SK-N-SH treated with all-trans-retinoic acid at 6 μM for 48 hours (cell line): ENCODE data around the gene GSDMA.

Experiments used
- ATAC-seq: fragments of 200-7000 bp; cut with Tn5 transposase; 3 replicates; pipeline ENCODE4 v1.9.1; 2020; ENCODE audit warnings: mild to moderate bottlenecking, moderate library complexity
- ARNTL ChIP-seq: fragments of 450-650 bp; formaldehyde crosslinking; IDR thresholded peaks from 2 replicates; pipeline ENCODE4 v1.5.0; 2020; ENCODE audit warnings: low read depth, mild to moderate bottlenecking, moderate library complexity, borderline replicate concordance
- BACH2 ChIP-seq: fragments of 250-450 bp; sonication (Bioruptor Pico); IDR thresholded peaks from 2 replicates; pipeline ENCODE4 v1.9.0; 2021; ENCODE audit warnings: mild to moderate bottlenecking, borderline replicate concordance
- CSDC2 ChIP-seq: fragments of 250-450 bp; sonication (Bioruptor Pico); IDR thresholded peaks from 2 replicates; pipeline ENCODE4 v1.5.0; 2020; ENCODE audit warnings: mild to moderate bottlenecking, moderate library complexity
- CSRNP3 ChIP-seq: fragments of 250-450 bp; sonication (Bioruptor Pico); IDR thresholded peaks from 2 replicates; pipeline ENCODE4 v1.5.1; 2021; ENCODE audit warnings: mild to moderate bottlenecking, moderate library complexity
- ESRRG ChIP-seq: fragments of 250-450 bp; sonication (Bioruptor Pico); IDR thresholded peaks from 2 replicates; pipeline ENCODE4 v1.6.1; 2021; ENCODE audit warnings: mild to moderate bottlenecking
- GLIS3 ChIP-seq: fragments of 250-450 bp; sonication (Bioruptor Pico); IDR thresholded peaks from 2 replicates; pipeline ENCODE4 v1.5.0; 2020; ENCODE audit warnings: mild to moderate bottlenecking, moderate library complexity
- ISL1 ChIP-seq: fragments of 250-450 bp; sonication (Bioruptor Pico); IDR thresholded peaks from 2 replicates; pipeline ENCODE4 v2.1.2; 2022; ENCODE audit warnings: mild to moderate bottlenecking, moderate library complexity
- OSR1 ChIP-seq: fragments of 250-450 bp; sonication (Bioruptor Pico); IDR thresholded peaks from 2 replicates; pipeline ENCODE4 v1.8.0; 2022; ENCODE audit warnings: moderate library complexity, mild to moderate bottlenecking, inconsistent platforms
- PATZ1 ChIP-seq: fragments of 250-450 bp; sonication (Bioruptor Pico); IDR thresholded peaks from 2 replicates; pipeline ENCODE4 v1.8.0; 2020; ENCODE audit warnings: mild to moderate bottlenecking, moderate library complexity, borderline replicate concordance
- PPARA ChIP-seq: fragments of 250-450 bp; sonication (Bioruptor Pico); IDR thresholded peaks from 2 replicates; pipeline ENCODE4 v1.5.0; 2020; ENCODE audit warnings: mild to moderate bottlenecking, borderline replicate concordance
- RARB ChIP-seq: fragments of 250-450 bp; sonication (Bioruptor Pico); IDR thresholded peaks from 2 replicates; pipeline ENCODE4 v1.8.0; 2021; ENCODE audit warnings: mild to moderate bottlenecking, moderate library complexity
- SNAI2 ChIP-seq: fragments of 250-450 bp; sonication (Bioruptor Pico); IDR thresholded peaks from 2 replicates; pipeline ENCODE4 v1.5.0; 2020; ENCODE audit warnings: mild to moderate bottlenecking, moderate library complexity
- TCF4 ChIP-seq: fragments of 250-450 bp; sonication (Bioruptor Pico); IDR thresholded peaks from 2 replicates; pipeline ENCODE4 v1.8.0; 2021; ENCODE audit warnings: mild to moderate bottlenecking, moderate library complexity, borderline replicate concordance
- TOX ChIP-seq: fragments of 250-450 bp; sonication (Bioruptor Pico); IDR thresholded peaks from 2 replicates; pipeline ENCODE4 v1.8.0; 2021; ENCODE audit warnings: mild to moderate bottlenecking, moderate library complexity, borderline replicate concordance
- ZC3H10 ChIP-seq: fragments of 250-450 bp; sonication (Bioruptor Pico); IDR thresholded peaks from 2 replicates; pipeline ENCODE4 v1.5.1; 2021; ENCODE audit warnings: mild to moderate bottlenecking, moderate library complexity
- ZFP3 ChIP-seq: fragments of 250-450 bp; sonication (Bioruptor Pico); IDR thresholded peaks from 2 replicates; pipeline ENCODE4 v1.5.0; 2020; ENCODE audit warnings: mild to moderate bottlenecking, moderate library complexity
- ZFP30 ChIP-seq: fragments of 450-650 bp; formaldehyde crosslinking; IDR thresholded peaks from 2 replicates; pipeline ENCODE4 v1.5.0; 2022; ENCODE audit warnings: mild to moderate bottlenecking, moderate library complexity
- ZNF565 ChIP-seq: fragments of 450-650 bp; formaldehyde crosslinking; conservative IDR thresholded peaks from 2 replicates; pipeline ENCODE4 v1.5.0; 2020; ENCODE audit warnings: low read depth, mild to moderate bottlenecking, moderate library complexity
- ZNF70 ChIP-seq: fragments of 450-650 bp; formaldehyde crosslinking; IDR thresholded peaks from 2 replicates; pipeline ENCODE4 v1.5.0; 2020; ENCODE audit warnings: mild to moderate bottlenecking, moderate library complexity
- ZNF8 ChIP-seq: fragments of 450-650 bp; formaldehyde crosslinking; IDR thresholded peaks from 2 replicates; pipeline ENCODE4 v1.5.0; 2020; ENCODE audit warnings: mild to moderate bottlenecking, moderate library complexity
- TF ChIP-seq, protein P1 (sequence below): fragments of 250-450 bp; sonication (Bioruptor Pico); IDR thresholded peaks from 2 replicates; pipeline ENCODE4 v1.8.0; 2021; ENCODE audit warnings: low read depth, mild to moderate bottlenecking, moderate library complexity, borderline replicate concordance

The GSDMA gene

GRCh38 chr17:39920218-39921210 is 42.3 kb upstream of the GSDMA start (continued):
- no peak for TF ChIP-seq PATZ1 (CRISPR knock-in tag)
- TF ChIP-seq CSDC2 (CRISPR knock-in tag), result no peak
- TF ChIP-seq GLIS3 (CRISPR knock-in tag), result no peak
- TF ChIP-seq OSR1 (CRISPR knock-in tag), result no peak
- TF ChIP-seq ZNF565 (CRISPR knock-in tag), result no peak
- TF ChIP-seq ZNF70 (CRISPR knock-in tag), result no peak

DNA sequence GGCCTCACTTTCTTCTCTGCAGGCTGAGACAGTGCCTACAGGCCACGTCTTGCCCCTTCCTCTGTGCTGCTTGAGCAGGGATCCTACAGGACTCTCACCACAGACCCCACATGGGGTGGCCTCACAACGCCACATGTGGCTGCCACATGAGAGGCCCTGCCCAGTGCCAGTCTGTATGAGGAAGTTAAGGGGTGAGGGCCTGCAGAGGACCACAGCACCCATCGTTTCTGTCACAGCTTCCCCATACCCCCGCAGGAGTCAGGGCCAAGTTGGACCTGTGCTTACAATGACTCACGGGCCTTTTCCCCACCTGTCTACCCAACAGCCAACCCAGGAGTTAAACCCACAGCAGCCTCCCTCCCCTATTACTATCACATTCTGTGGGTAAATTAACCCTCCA is 41.5 kb upstream of the GSDMA start:
- no peak for TF ChIP-seq OSR1 (CRISPR knock-in tag)
- no peak for TF ChIP-seq TCF4
- TF ChIP-seq RARB (CRISPR knock-in tag), result no peak
- no peak for TF ChIP-seq TOX (CRISPR knock-in tag)
- no peak for TF ChIP-seq ISL1 (CRISPR knock-in tag)
- no peak for TF ChIP-seq ZFP30 (CRISPR knock-in tag)
- TF ChIP-seq SNAI2 (CRISPR knock-in tag), result no peak
- TF ChIP-seq, protein P1, sequence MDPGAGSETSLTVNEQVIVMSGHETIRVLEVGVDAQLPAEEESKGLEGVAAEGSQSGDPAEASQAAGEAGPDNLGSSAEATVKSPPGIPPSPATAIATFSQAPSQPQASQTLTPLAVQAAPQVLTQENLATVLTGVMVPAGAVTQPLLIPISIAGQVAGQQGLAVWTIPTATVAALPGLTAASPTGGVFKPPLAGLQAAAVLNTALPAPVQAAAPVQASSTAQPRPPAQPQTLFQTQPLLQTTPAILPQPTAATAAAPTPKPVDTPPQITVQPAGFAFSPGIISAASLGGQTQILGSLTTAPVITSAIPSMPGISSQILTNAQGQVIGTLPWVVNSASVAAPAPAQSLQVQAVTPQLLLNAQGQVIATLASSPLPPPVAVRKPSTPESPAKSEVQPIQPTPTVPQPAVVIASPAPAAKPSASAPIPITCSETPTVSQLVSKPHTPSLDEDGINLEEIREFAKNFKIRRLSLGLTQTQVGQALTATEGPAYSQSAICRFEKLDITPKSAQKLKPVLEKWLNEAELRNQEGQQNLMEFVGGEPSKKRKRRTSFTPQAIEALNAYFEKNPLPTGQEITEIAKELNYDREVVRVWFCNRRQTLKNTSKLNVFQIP (CRISPR knock-in tag), result no peak
- no peak for TF ChIP-seq ARNTL (CRISPR knock-in tag)
- no peak for TF ChIP-seq ZFP3 (CRISPR knock-in tag)
- no peak for TF ChIP-seq GLIS3 (CRISPR knock-in tag)
- no peak for TF ChIP-seq ZNF565 (CRISPR knock-in tag)
- TF ChIP-seq CSDC2 (CRISPR knock-in tag), result no peak
- no peak for TF ChIP-seq ESRRG (CRISPR knock-in tag)
- no peak for ATAC-seq

GRCh38 chr17:39922006-39922405 is 40.8 kb upstream of the GSDMA start:
- no peak for ATAC-seq
- no peak for TF ChIP-seq PPARA (CRISPR knock-in tag)
- TF ChIP-seq ZFP30 (CRISPR knock-in tag), result no peak
- TF ChIP-seq ZNF8 (CRISPR knock-in tag), result no peak
- TF ChIP-seq PATZ1 (CRISPR knock-in tag), result no peak
- TF ChIP-seq BACH2 (CRISPR knock-in tag), result no peak
- TF ChIP-seq OSR1 (CRISPR knock-in tag), result no peak
- TF ChIP-seq ZC3H10, result no peak
- no peak for TF ChIP-seq TOX (CRISPR knock-in tag)
- TF ChIP-seq CSRNP3 (CRISPR knock-in tag), result no peak
- no peak for TF ChIP-seq ZNF565 (CRISPR knock-in tag)

DNA sequence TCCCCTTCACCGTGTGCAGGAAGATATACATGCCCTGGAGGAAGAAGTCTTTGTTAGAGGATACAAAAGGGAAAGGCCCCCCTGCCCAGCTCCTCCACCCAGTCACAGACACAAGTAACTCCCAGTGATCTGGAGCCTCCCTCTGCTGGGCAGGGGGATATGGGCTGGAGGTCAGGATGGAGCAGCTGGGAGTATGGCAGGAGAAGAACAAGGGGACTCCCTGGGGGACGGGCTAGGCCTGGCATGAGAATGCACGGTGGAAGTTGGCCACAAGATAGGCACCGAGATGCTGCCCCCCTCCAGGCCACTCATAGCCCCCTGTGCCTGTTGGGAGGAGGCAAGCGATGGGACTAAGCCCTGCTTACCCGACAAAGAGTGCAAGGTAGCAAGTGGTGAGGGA is 39.6 kb upstream of the GSDMA start:
- ATAC-seq, result no peak
- TF ChIP-seq, protein P1 (CRISPR knock-in tag), result no peak
- TF ChIP-seq ZNF565 (CRISPR knock-in tag) (no peak), ZFP30 (CRISPR knock-in tag) (no peak), ARNTL (CRISPR knock-in tag) (no peak), ZNF70 (CRISPR knock-in tag) (no peak), BACH2 (CRISPR knock-in tag) (no peak), ZFP3 (CRISPR knock-in tag) (no peak), OSR1 (CRISPR knock-in tag) (no peak)
